Erythroblast (primary cell): ENCODE results near the gene SLC39A11.

Source experiments
- GATA1 ChIP-seq: IDR thresholded peaks from 2 replicates; pipeline ENCODE4 v1.6.1; 2011; ENCODE audit warnings: low read depth, mild to moderate bottlenecking, control low read depth, low read length, moderate library complexity
- POLR2A ChIP-seq: IDR thresholded peaks from 2 replicates; pipeline ENCODE4 v1.6.1; 2011; ENCODE audit warnings: mild to moderate bottlenecking, low read length

DNA sequence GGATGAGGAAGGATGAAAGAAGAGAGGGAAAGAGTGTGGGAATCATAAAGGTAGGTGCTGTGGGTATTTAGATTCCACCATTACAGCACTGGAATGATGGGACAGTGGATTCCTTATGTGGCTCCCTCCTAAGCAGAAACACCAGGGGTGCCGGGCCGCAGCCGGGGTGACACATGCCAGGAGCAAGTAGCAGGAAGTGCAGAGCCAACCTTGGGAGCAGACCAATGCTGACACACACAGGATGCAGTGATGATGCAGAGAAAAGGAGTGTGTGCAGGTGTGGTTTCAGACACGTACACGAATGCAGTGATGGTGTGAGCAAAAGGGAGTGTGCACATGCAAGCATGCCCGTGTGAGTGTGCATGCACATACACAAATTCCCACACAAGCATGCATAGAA, 338.0 kb downstream of the SLC39A11 start:
- no peak for TF ChIP-seq POLR2A
- no peak for TF ChIP-seq GATA1
